GM23338 (cell line): ENCODE data around the gene TOP1. TPM values are rescaled to one million over a fixed set of nuclear protein-coding genes. Genes with fewer than 3 reads are reported as not detected.
A peak's percentile ranks its signal among the peaks of the same experiment; 100 is the strongest.

Source experiments
- ATAC-seq: fragments of 200-7000 bp; cut with Tn5 transposase; 3 replicates; pipeline ENCODE4 v1.9.1; 2020
- DNase-seq: peaks from one replicate; pipeline ENCODE4 v3.0.0-alpha.2; 2015; ENCODE audit warnings: low spot score
- H2AFZ ChIP-seq: fragments of 200-600 bp; sonication (generic); 2 replicates; pipeline ENCODE4 v1.8.0; 2016; ENCODE audit warnings: antibody characterized with exemption, mild to moderate bottlenecking, moderate library complexity
- H3F3A ChIP-seq: fragments of 200-600 bp; sonication (generic); replicated peaks from 2 replicates; pipeline ENCODE4 v1.8.0; 2017; ENCODE audit warnings: antibody characterized with exemption, mixed run types, low read depth
- H3K27ac ChIP-seq: fragments of 200-600 bp; sonication (generic); 2 replicates; pipeline ENCODE4 v1.6.1; 2016; ENCODE audit warnings: low read depth
- H3K27me3 ChIP-seq: fragments of 200-600 bp; sonication (generic); 2 replicates; pipeline ENCODE4 v1.8.0; 2016; ENCODE audit warnings: mild to moderate bottlenecking, mixed run types, moderate library complexity; ENCODE audit not compliant: insufficient read depth
- H3K36me3 ChIP-seq: fragments of 200-600 bp; sonication (generic); 2 replicates; pipeline ENCODE4 v1.8.0; 2016; ENCODE audit warnings: mild to moderate bottlenecking; ENCODE audit not compliant: insufficient read depth
- H3K4me1 ChIP-seq: fragments of 200-600 bp; sonication (generic); 2 replicates; pipeline ENCODE4 v1.8.0; 2016; ENCODE audit warnings: mild to moderate bottlenecking, moderate library complexity; ENCODE audit not compliant: insufficient read depth
- H3K4me2 ChIP-seq: fragments of 200-600 bp; sonication (generic); 2 replicates; pipeline ENCODE4 v1.7.1; 2017; ENCODE audit warnings: mixed run types
- H3K4me3 ChIP-seq: fragments of 200-600 bp; sonication (generic); 2 replicates; pipeline ENCODE4 v1.6.1; 2016; ENCODE audit warnings: mixed run types
- H3K79me2 ChIP-seq: fragments of 200-600 bp; sonication (generic); replicated peaks from 2 replicates; pipeline ENCODE4 v1.8.0; 2017; ENCODE audit warnings: mild to moderate bottlenecking; ENCODE audit not compliant: insufficient read depth
- H3K9me2 ChIP-seq: fragments of 200-600 bp; sonication (generic); 2 replicates; pipeline ENCODE4 v1.8.0; 2017; ENCODE audit not compliant: insufficient read depth
- H4K20me1 ChIP-seq: fragments of 200-600 bp; sonication (generic); replicated peaks from 2 replicates; pipeline ENCODE4 v1.8.0; 2017; ENCODE audit warnings: mild to moderate bottlenecking; ENCODE audit not compliant: insufficient read depth
- H3K27ac Mint-ChIP-seq: 2 replicates; pipeline ENCODE4 v1.8.0; 2020; ENCODE audit warnings: inconsistent platforms, mild to moderate bottlenecking, moderate library complexity, mixed read lengths
- H3K27me3 Mint-ChIP-seq: 3 replicates; pipeline ENCODE4 v1.8.0; 2022; ENCODE audit warnings: low read depth, mild to moderate bottlenecking, moderate library complexity, mixed read lengths, inconsistent platforms; ENCODE audit not compliant: insufficient read depth, poor library complexity
- H3K36me3 Mint-ChIP-seq: 3 replicates; pipeline ENCODE4 v1.8.0; 2021; ENCODE audit warnings: low read depth, mild to moderate bottlenecking, inconsistent platforms, moderate library complexity, mixed read lengths
- H3K4me1 Mint-ChIP-seq: 3 replicates; pipeline ENCODE4 v1.8.0; 2020; ENCODE audit warnings: mild to moderate bottlenecking, inconsistent platforms, mixed read lengths
- H3K4me3 Mint-ChIP-seq: 3 replicates; pipeline ENCODE4 v1.8.0; 2021; ENCODE audit warnings: moderate library complexity, mild to moderate bottlenecking, inconsistent platforms, mixed read lengths
- H3K9me3 Mint-ChIP-seq: 3 replicates; pipeline ENCODE4 v1.8.0; 2020; ENCODE audit warnings: moderate library complexity, mild to moderate bottlenecking, inconsistent platforms, mixed read lengths
- CREB1 ChIP-seq: fragments of 250-450 bp; sonication (Bioruptor Pico); IDR thresholded peaks from 2 replicates; pipeline ENCODE4 v1.5.0; 2020; ENCODE audit warnings: low read depth, mild to moderate bottlenecking, moderate library complexity
- EZH2 ChIP-seq: fragments of 200-600 bp; sonication (generic); IDR thresholded peaks from one replicate; pipeline ENCODE4 v1.8.0; 2017; ENCODE audit warnings: antibody characterized with exemption, mild to moderate bottlenecking, low read depth; ENCODE audit not compliant: unreplicated experiment
- EZH2phosphoT487 ChIP-seq: fragments of 200-600 bp; sonication (generic); IDR thresholded peaks from one replicate; pipeline ENCODE4 v1.8.1; 2018; ENCODE audit warnings: antibody characterized with exemption; ENCODE audit not compliant: unreplicated experiment
- JUNB ChIP-seq: IDR thresholded peaks from one replicate; pipeline ENCODE4 v1.6.1; 2016; ENCODE audit warnings: antibody characterized with exemption; ENCODE audit not compliant: unreplicated experiment
- NANOG ChIP-seq: IDR thresholded peaks from 2 replicates; pipeline ENCODE4 v1.6.1; 2016; ENCODE audit warnings: antibody characterized with exemption, borderline replicate concordance
- POLR2AphosphoS5 ChIP-seq: IDR thresholded peaks from 2 replicates; pipeline ENCODE4 v1.6.1; 2016; ENCODE audit warnings: antibody characterized with exemption, low read depth
- STAT1 ChIP-seq: IDR thresholded peaks from one replicate; pipeline ENCODE4 v1.6.1; 2016; ENCODE audit warnings: antibody characterized with exemption; ENCODE audit not compliant: unreplicated experiment
- ZNF114 ChIP-seq: fragments of 250-450 bp; sonication (Bioruptor Pico); IDR thresholded peaks from 2 replicates; pipeline ENCODE4 v1.5.0; 2020; ENCODE audit warnings: mild to moderate bottlenecking, moderate library complexity
- ZNF331 ChIP-seq: fragments of 250-450 bp; sonication (Bioruptor Pico); IDR thresholded peaks from 2 replicates; pipeline ENCODE4 v1.5.0; 2020; ENCODE audit warnings: low read depth, mild to moderate bottlenecking, moderate library complexity
- polyA plus RNA-seq: library from polyadenylated mRNA; unstranded; fragments of >200 nt; fragmentation: Nextera tagmentation; extraction: Ambion mirVana; gene quantifications from 2 replicates; pipeline ENCODE4 v1.2.1, GENCODE V29; 2016
- total RNA-seq: library from RNA; depleted of rRNA; stranded (reverse); fragments of >200 nt; shearing (Covaris generic); gene quantifications from 2 replicates; pipeline ENCODE4 v1.2.3, GENCODE V29; 2014
- TF ChIP-seq, protein P1 (sequence below): IDR thresholded peaks from one replicate; pipeline ENCODE4 v1.6.1; 2018; ENCODE audit warnings: antibody characterized with exemption; ENCODE audit not compliant: unreplicated experiment
- TF ChIP-seq, protein P2 (sequence below), 2 experiments: fragments of 200-600 bp in 1 of 2; sonication (generic) in 1 of 2; conservative IDR thresholded peaks; 2 replicates each; pipeline versions ENCODE4 v1.5.1 to v1.6.1; 2016 to 2017; ENCODE audit warnings: antibody characterized with exemption in 2 of 2, low read depth in 2 of 2, mild to moderate bottlenecking in 2 of 2, moderate library complexity in 1 of 2
- TF ChIP-seq, protein P3 (sequence below): fragments of 250-450 bp; sonication (Bioruptor Pico); IDR thresholded peaks from 2 replicates; pipeline ENCODE4 v1.5.0; 2020; ENCODE audit warnings: mild to moderate bottlenecking, moderate library complexity
- TF ChIP-seq, protein P4 (sequence below): IDR thresholded peaks from 2 replicates; pipeline ENCODE4 v1.6.1; 2016; ENCODE audit warnings: antibody characterized with exemption

Gene TOP1
- total and polyA plus RNA-seq, 2 experiments from 2014 or later: 62.4 to 101 TPM

DNA sequence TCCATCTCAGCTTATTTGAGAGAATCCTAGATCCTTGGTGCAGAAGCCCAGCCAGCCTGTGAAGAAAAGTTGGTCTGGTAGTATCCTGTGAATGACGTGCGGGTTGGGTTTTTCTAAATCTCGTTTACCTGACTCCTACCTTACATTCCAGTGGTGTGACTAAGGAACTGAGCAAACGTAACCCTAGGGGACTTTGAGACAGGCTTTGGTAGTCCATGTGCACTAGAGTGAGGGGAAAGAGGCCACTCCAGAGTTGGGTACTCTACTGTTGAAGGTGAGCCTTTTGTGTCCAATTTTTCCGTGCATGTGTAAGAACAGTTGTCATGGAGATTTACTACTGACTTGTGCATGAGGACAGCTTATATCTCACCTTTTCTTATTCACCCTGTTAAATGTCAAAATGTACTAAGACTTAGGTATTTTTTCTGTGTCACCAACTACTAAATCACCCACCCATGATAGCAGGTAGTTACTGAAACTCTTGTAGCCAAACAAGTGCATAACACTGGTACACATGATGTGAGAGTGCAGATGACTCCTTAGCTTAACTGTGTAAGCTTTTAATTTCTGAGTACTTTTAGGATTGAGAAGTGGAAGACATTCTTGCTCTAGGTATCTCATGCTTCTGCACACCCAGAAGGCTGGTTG is 82.4 kb downstream of the TOP1 start:
- H3K4me3 Mint-ChIP-seq: no peak overlapping the region

More for the DNA sequence above, 82.4 kb downstream of the TOP1 start:
- peaks cover 3% of the 10 kb centered on the region; the same call in 1 of the 2 replicates for H3F3A ChIP-seq
- no peaks in the 10 kb centered on the region for H3K27me3 ChIP-seq
- no peaks in the 10 kb centered on the region for H3K79me2 ChIP-seq
- H3K9me2 ChIP-seq: no peaks in the 10 kb centered on the region
- H3K4me1 ChIP-seq: no peaks in the 10 kb centered on the region
- H3K36me3 ChIP-seq: peaks cover 36% of the 10 kb centered on the region
- no peak overlapping the region for H2AFZ ChIP-seq
- Mint-ChIP-seq H3K4me1 (no peaks in the 10 kb centered on the region), H3K27me3 (no peaks in the 10 kb centered on the region), H3K36me3 (peaks cover 74% of the 10 kb centered on the region), H3K27ac (peak overlapping the region; percentile 64; the same call in 1 of the 2 replicates), H3K9me3 (no peaks in the 10 kb centered on the region)
- DNase-seq: no peak
- no peak overlapping the region for H3K4me2 ChIP-seq
- TF ChIP-seq, protein P1, sequence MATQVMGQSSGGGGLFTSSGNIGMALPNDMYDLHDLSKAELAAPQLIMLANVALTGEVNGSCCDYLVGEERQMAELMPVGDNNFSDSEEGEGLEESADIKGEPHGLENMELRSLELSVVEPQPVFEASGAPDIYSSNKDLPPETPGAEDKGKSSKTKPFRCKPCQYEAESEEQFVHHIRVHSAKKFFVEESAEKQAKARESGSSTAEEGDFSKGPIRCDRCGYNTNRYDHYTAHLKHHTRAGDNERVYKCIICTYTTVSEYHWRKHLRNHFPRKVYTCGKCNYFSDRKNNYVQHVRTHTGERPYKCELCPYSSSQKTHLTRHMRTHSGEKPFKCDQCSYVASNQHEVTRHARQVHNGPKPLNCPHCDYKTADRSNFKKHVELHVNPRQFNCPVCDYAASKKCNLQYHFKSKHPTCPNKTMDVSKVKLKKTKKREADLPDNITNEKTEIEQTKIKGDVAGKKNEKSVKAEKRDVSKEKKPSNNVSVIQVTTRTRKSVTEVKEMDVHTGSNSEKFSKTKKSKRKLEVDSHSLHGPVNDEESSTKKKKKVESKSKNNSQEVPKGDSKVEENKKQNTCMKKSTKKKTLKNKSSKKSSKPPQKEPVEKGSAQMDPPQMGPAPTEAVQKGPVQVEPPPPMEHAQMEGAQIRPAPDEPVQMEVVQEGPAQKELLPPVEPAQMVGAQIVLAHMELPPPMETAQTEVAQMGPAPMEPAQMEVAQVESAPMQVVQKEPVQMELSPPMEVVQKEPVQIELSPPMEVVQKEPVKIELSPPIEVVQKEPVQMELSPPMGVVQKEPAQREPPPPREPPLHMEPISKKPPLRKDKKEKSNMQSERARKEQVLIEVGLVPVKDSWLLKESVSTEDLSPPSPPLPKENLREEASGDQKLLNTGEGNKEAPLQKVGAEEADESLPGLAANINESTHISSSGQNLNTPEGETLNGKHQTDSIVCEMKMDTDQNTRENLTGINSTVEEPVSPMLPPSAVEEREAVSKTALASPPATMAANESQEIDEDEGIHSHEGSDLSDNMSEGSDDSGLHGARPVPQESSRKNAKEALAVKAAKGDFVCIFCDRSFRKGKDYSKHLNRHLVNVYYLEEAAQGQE: no peak
- TF ChIP-seq EZH2phosphoT487 (no peak), ZNF114 (CRISPR knock-in tag) (no peak), JUNB (no peak), NANOG (no peak), STAT1 (no peak), EZH2 (no peak), POLR2AphosphoS5 (no peak), ZNF331 (no peak), CREB1 (CRISPR knock-in tag) (no peak)
- TF ChIP-seq, protein P2, sequence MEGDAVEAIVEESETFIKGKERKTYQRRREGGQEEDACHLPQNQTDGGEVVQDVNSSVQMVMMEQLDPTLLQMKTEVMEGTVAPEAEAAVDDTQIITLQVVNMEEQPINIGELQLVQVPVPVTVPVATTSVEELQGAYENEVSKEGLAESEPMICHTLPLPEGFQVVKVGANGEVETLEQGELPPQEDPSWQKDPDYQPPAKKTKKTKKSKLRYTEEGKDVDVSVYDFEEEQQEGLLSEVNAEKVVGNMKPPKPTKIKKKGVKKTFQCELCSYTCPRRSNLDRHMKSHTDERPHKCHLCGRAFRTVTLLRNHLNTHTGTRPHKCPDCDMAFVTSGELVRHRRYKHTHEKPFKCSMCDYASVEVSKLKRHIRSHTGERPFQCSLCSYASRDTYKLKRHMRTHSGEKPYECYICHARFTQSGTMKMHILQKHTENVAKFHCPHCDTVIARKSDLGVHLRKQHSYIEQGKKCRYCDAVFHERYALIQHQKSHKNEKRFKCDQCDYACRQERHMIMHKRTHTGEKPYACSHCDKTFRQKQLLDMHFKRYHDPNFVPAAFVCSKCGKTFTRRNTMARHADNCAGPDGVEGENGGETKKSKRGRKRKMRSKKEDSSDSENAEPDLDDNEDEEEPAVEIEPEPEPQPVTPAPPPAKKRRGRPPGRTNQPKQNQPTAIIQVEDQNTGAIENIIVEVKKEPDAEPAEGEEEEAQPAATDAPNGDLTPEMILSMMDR (conservative IDR thresholded peaks at IDR 0.05; ENCODE audit: low read depth in 2 of 2): no peak
- TF ChIP-seq, protein P3, sequence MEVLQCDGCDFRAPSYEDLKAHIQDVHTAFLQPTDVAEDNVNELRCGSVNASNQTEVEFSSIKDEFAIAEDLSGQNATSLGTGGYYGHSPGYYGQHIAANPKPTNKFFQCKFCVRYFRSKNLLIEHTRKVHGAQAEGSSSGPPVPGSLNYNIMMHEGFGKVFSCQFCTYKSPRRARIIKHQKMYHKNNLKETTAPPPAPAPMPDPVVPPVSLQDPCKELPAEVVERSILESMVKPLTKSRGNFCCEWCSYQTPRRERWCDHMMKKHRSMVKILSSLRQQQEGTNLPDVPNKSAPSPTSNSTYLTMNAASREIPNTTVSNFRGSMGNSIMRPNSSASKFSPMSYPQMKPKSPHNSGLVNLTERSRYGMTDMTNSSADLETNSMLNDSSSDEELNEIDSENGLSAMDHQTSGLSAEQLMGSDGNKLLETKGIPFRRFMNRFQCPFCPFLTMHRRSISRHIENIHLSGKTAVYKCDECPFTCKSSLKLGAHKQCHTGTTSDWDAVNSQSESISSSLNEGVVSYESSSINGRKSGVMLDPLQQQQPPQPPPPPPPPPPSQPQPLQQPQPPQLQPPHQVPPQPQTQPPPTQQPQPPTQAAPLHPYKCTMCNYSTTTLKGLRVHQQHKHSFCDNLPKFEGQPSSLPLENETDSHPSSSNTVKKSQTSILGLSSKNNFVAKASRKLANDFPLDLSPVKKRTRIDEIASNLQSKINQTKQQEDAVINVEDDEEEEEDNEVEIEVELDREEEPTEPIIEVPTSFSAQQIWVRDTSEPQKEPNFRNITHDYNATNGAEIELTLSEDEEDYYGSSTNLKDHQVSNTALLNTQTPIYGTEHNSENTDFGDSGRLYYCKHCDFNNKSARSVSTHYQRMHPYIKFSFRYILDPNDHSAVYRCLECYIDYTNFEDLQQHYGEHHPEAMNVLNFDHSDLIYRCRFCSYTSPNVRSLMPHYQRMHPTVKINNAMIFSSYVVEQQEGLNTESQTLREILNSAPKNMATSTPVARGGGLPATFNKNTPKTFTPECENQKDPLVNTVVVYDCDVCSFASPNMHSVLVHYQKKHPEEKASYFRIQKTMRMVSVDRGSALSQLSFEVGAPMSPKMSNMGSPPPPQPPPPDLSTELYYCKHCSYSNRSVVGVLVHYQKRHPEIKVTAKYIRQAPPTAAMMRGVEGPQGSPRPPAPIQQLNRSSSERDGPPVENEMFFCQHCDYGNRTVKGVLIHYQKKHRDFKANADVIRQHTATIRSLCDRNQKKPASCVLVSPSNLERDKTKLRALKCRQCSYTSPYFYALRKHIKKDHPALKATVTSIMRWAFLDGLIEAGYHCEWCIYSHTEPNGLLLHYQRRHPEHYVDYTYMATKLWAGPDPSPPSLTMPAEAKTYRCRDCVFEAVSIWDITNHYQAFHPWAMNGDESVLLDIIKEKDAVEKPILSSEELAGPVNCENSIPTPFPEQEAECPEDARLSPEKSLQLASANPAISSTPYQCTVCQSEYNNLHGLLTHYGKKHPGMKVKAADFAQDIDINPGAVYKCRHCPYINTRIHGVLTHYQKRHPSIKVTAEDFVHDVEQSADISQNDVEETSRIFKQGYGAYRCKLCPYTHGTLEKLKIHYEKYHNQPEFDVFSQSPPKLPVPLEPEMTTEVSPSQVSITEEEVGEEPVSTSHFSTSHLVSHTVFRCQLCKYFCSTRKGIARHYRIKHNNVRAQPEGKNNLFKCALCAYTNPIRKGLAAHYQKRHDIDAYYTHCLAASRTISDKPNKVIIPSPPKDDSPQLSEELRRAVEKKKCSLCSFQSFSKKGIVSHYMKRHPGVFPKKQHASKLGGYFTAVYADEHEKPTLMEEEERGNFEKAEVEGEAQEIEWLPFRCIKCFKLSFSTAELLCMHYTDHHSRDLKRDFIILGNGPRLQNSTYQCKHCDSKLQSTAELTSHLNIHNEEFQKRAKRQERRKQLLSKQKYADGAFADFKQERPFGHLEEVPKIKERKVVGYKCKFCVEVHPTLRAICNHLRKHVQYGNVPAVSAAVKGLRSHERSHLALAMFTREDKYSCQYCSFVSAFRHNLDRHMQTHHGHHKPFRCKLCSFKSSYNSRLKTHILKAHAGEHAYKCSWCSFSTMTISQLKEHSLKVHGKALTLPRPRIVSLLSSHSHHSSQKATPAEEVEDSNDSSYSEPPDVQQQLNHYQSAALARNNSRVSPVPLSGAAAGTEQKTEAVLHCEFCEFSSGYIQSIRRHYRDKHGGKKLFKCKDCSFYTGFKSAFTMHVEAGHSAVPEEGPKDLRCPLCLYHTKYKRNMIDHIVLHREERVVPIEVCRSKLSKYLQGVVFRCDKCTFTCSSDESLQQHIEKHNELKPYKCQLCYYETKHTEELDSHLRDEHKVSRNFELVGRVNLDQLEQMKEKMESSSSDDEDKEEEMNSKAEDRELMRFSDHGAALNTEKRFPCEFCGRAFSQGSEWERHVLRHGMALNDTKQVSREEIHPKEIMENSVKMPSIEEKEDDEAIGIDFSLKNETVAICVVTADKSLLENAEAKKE (CRISPR knock-in tag): no peak
- TF ChIP-seq, protein P4, sequence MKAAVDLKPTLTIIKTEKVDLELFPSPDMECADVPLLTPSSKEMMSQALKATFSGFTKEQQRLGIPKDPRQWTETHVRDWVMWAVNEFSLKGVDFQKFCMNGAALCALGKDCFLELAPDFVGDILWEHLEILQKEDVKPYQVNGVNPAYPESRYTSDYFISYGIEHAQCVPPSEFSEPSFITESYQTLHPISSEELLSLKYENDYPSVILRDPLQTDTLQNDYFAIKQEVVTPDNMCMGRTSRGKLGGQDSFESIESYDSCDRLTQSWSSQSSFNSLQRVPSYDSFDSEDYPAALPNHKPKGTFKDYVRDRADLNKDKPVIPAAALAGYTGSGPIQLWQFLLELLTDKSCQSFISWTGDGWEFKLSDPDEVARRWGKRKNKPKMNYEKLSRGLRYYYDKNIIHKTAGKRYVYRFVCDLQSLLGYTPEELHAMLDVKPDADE: no peak
- no peak overlapping the region for H3K27ac ChIP-seq
- H3K4me3 ChIP-seq: no peak overlapping the region
- peaks cover 3% of the 10 kb centered on the region; the same call in 1 of the 2 replicates for H4K20me1 ChIP-seq
- no peak for ATAC-seq
